IMR-90 (cell line): ENCODE measurements around the gene TAS2R16. TPM values are rescaled to one million over a fixed set of nuclear protein-coding genes. Genes with fewer than 3 reads are reported as not detected.

Experiments used
- ATAC-seq: fragments of 200-7000 bp; cut with Tn5 transposase; 2 replicates; pipeline ENCODE4 v1.9.1; 2020; ENCODE audit warnings: low read depth, mild to moderate bottlenecking, moderate library complexity
- BruUV-seq: library from RNA; stranded (reverse); fragments of 400-500 nt; replicated peaks from 2 replicates; lab custom pipeline; 2021; lab: Mats Ljungman, UMichigan
- CTCF ChIA-PET: fragments of 300-600 bp; formaldehyde crosslinking; extraction: SDS; loops from one replicate; lab custom pipeline; 2021; ENCODE audit warnings: antibody characterized with exemption; lab: Yijun Ruan, JAX
- POLR2A ChIA-PET: fragments of 300-600 bp; sonication (Branson Sonifier 250); formaldehyde crosslinking; loops from one replicate; lab custom pipeline; 2022; ENCODE audit warnings: antibody characterized with exemption; ENCODE audit not compliant: unreplicated experiment; lab: Charles Lee
- DNase-seq: peaks from one replicate; pipeline ENCODE4 v3.0.0; 2013
- H2AFZ ChIP-seq: replicated peaks from 2 replicates; pipeline ENCODE3; 2013; ENCODE audit warnings: low read length, mild to moderate bottlenecking; ENCODE audit not compliant: poor library complexity
- H2AK5ac ChIP-seq: 2 replicates; pipeline ENCODE4 v1.6.1; 2013; ENCODE audit warnings: low read depth, low read length, inconsistent platforms
- H2AK9ac ChIP-seq: replicated peaks from 2 replicates; pipeline ENCODE3; 2013; ENCODE audit warnings: mild to moderate bottlenecking, low read depth, low read length, moderate library complexity; ENCODE audit not compliant: poor library complexity
- H2BK120ac ChIP-seq: 2 replicates; pipeline ENCODE4 v1.6.1; 2013; ENCODE audit warnings: low read depth, low read length, inconsistent platforms
- H2BK15ac ChIP-seq: 3 replicates; pipeline ENCODE4 v1.6.1; 2013; ENCODE audit warnings: low read depth, low read length, inconsistent platforms
- H2BK20ac ChIP-seq: 2 replicates; pipeline ENCODE4 v1.6.1; 2013; ENCODE audit warnings: low read depth, mild to moderate bottlenecking, inconsistent platforms, low read length, moderate library complexity
- H2BK5ac ChIP-seq: 2 replicates; pipeline ENCODE4 v1.6.1; 2013; ENCODE audit warnings: mild to moderate bottlenecking, low read depth, low read length, inconsistent platforms; ENCODE audit not compliant: poor library complexity, severe bottlenecking
- H3K14ac ChIP-seq: replicated peaks from 2 replicates; pipeline ENCODE4 v1.6.1; 2013; ENCODE audit warnings: low read depth, low read length, inconsistent platforms
- H3K18ac ChIP-seq: 2 replicates; pipeline ENCODE4 v1.6.1; 2013; ENCODE audit warnings: low read depth, low read length, control low read depth
- H3K23ac ChIP-seq: 2 replicates; pipeline ENCODE4 v1.6.1; 2013; ENCODE audit warnings: low read depth, low read length, inconsistent platforms
- H3K27ac ChIP-seq: 2 replicates; pipeline ENCODE4 v1.5.1; 2013; ENCODE audit warnings: mild to moderate bottlenecking, control low read depth, low read length; ENCODE audit not compliant: insufficient read depth
- H3K27me3 ChIP-seq: 2 replicates; pipeline ENCODE4 v1.6.1; 2013; ENCODE audit warnings: low read length; ENCODE audit not compliant: control insufficient read depth, insufficient read depth
- H3K36me3 ChIP-seq: 2 replicates; pipeline ENCODE4 v1.6.1; 2013; ENCODE audit warnings: low read length, mixed read lengths; ENCODE audit not compliant: control insufficient read depth, insufficient read depth
- H3K4ac ChIP-seq: 2 replicates; pipeline ENCODE4 v1.6.1; 2013; ENCODE audit warnings: low read depth, low read length, inconsistent platforms
- H3K4me1 ChIP-seq: 2 replicates; pipeline ENCODE4 v1.6.1; 2013; ENCODE audit warnings: low read length, mixed read lengths; ENCODE audit not compliant: control insufficient read depth, insufficient read depth
- H3K4me2 ChIP-seq: 2 replicates; pipeline ENCODE4 v1.6.1; 2013; ENCODE audit warnings: low read depth, mild to moderate bottlenecking, control low read depth, low read length, moderate library complexity
- H3K4me3 ChIP-seq: 2 replicates; pipeline ENCODE4 v1.5.1; 2013; ENCODE audit warnings: low read depth, mild to moderate bottlenecking, control low read depth, low read length, moderate library complexity; ENCODE audit not compliant: insufficient read depth
- H3K56ac ChIP-seq: 2 replicates; pipeline ENCODE4 v1.6.1; 2013; ENCODE audit warnings: low read length, inconsistent platforms; ENCODE audit not compliant: insufficient read depth; ENCODE audit errors: extremely low read depth
- H3K79me1 ChIP-seq, 2 experiments: 2 replicates each; pipeline ENCODE4 v1.6.1; 2013; ENCODE audit warnings: low read length in 2 of 2, inconsistent platforms in 1 of 2, low read depth in 1 of 2
- H3K9ac ChIP-seq: 2 replicates; pipeline ENCODE4 v1.6.1; 2013; ENCODE audit warnings: low read depth, low read length, control low read depth
- H3K9me1 ChIP-seq: 2 replicates; pipeline ENCODE4 v1.6.1; 2013; ENCODE audit warnings: low read length, inconsistent platforms; ENCODE audit not compliant: insufficient read depth
- H3K9me3 ChIP-seq: 2 replicates; pipeline ENCODE4 v1.6.1; 2013; ENCODE audit warnings: low read length; ENCODE audit not compliant: control insufficient read depth, insufficient read depth
- H4K20me1 ChIP-seq: 2 replicates; pipeline ENCODE4 v1.6.1; 2013; ENCODE audit warnings: low read length, inconsistent platforms; ENCODE audit not compliant: insufficient read depth
- H4K5ac ChIP-seq: 2 replicates; pipeline ENCODE4 v1.6.1; 2013; ENCODE audit warnings: mild to moderate bottlenecking, low read depth, low read length, control low read depth
- H4K8ac ChIP-seq, 2 experiments: 2 replicates each; pipeline ENCODE4 v1.6.1; 2013; ENCODE audit warnings: low read depth in 2 of 2, low read length in 2 of 2, control low read depth in 1 of 2, inconsistent platforms in 1 of 2
- H4K91ac ChIP-seq: 2 replicates; pipeline ENCODE4 v1.6.1; 2013; ENCODE audit warnings: low read depth, low read length, inconsistent platforms; ENCODE audit not compliant: insufficient read depth
- BHLHE40 ChIP-seq: fragments of 150-350 bp; IDR thresholded peaks from 2 replicates; pipeline ENCODE4 v1.6.1; 2016; ENCODE audit warnings: mild to moderate bottlenecking, low read depth, low read length
- CEBPB ChIP-seq: IDR thresholded peaks from 2 replicates; pipeline ENCODE4 v1.6.1; 2012; ENCODE audit warnings: low read depth, low read length, improper control_type of control experiment
- CHD1 ChIP-seq: IDR thresholded peaks from 2 replicates; pipeline ENCODE4 v1.6.1; 2012; ENCODE audit warnings: low read depth, low read length, improper control_type of control experiment
- MAFK ChIP-seq: IDR thresholded peaks from 2 replicates; pipeline ENCODE4 v1.6.1; 2012; ENCODE audit warnings: low read depth, low read length, improper control_type of control experiment
- MAZ ChIP-seq: IDR thresholded peaks from 2 replicates; pipeline ENCODE4 v1.6.1; 2012; ENCODE audit warnings: low read depth, mild to moderate bottlenecking, low read length, improper control_type of control experiment, moderate library complexity, borderline replicate concordance
- MXI1 ChIP-seq: IDR thresholded peaks from 2 replicates; pipeline ENCODE4 v1.6.1; 2012; ENCODE audit warnings: low read depth, mild to moderate bottlenecking, low read length, moderate library complexity, borderline replicate concordance
- POLR2A ChIP-seq: IDR thresholded peaks from 2 replicates; pipeline ENCODE4 v1.6.1; 2012; ENCODE audit warnings: mild to moderate bottlenecking, low read depth, low read length
- RAD21 ChIP-seq: IDR thresholded peaks from 2 replicates; pipeline ENCODE4 v1.6.1; 2012; ENCODE audit warnings: low read length, improper control_type of control experiment
- RFX5 ChIP-seq: IDR thresholded peaks from 2 replicates; pipeline ENCODE4 v1.8.0; 2012; ENCODE audit warnings: low read depth, mild to moderate bottlenecking, low read length, moderate library complexity
- SMC3 ChIP-seq: fragments of 150-350 bp; IDR thresholded peaks from 2 replicates; pipeline ENCODE4 v1.6.1; 2016; ENCODE audit warnings: low read depth, mild to moderate bottlenecking, antibody characterized with exemption, low read length, moderate library complexity
- WGBS, 2 experiments: methylation state at CpG; one replicate each; pipeline versions ENCODE4 v1.1.5 to v1.1.7; 2013; ENCODE audit warnings: missing lambda C conversion rate in 2 of 2; ENCODE audit not compliant: insufficient read length in 1 of 2; ENCODE audit errors: extremely low coverage in 2 of 2; 5-methylcytosine and 5-hydroxymethylcytosine counted together
- dilution Hi-C: fragments of 300-500 bp; cut with HindIII; formaldehyde crosslinking; loops from one replicate; pipeline ENCODE4 v1.14.3; 2018; ENCODE audit warnings: low sequenced_read_pairs; ENCODE audit not compliant: unreplicated experiment
- in situ Hi-C: fragments of 300-500 bp; cut with MboI; formaldehyde crosslinking; loops from 3 replicates; pipeline ENCODE4 v1.14.3; 2019; ENCODE audit warnings: low sequenced_read_pairs, inconsistent platforms, mixed read lengths
- intact Hi-C: fragments of 100-400 bp; cut with micrococcal nuclease; formaldehyde crosslinking; loops from 2 replicates; pipeline ENCODE4 v1.10.0; 2022
- polyA plus RNA-seq, 3 experiments: library from polyadenylated mRNA; depleted of rRNA; stranded (reverse); fragments of >200 nt; gene quantifications; 2 replicates each; pipeline ENCODE4 v1.2.3, GENCODE V29; 2012; ENCODE audit warnings: low replicate concordance in 1 of 3
- total RNA-seq: library from RNA; depleted of rRNA; stranded (reverse); fragments of >200 nt; gene quantifications from 2 replicates; pipeline ENCODE4 v1.2.3, GENCODE V29; 2012
- TF ChIP-seq, protein P1 (sequence below): fragments of 150-350 bp; IDR thresholded peaks from 2 replicates; pipeline ENCODE4 v1.6.1; 2017; ENCODE audit warnings: mild to moderate bottlenecking, antibody characterized with exemption, low read length, low read depth
- TF ChIP-seq, protein P2 (sequence below): conservative IDR thresholded peaks from 2 replicates; pipeline ENCODE4 v1.5.1; 2012; ENCODE audit warnings: mild to moderate bottlenecking, low read depth, low read length, improper control_type of control experiment

Gene TAS2R16
- total and polyA plus RNA-seq, 2 of the 4 experiments (the other 2 are of a cell fraction), result not detected

DNA sequence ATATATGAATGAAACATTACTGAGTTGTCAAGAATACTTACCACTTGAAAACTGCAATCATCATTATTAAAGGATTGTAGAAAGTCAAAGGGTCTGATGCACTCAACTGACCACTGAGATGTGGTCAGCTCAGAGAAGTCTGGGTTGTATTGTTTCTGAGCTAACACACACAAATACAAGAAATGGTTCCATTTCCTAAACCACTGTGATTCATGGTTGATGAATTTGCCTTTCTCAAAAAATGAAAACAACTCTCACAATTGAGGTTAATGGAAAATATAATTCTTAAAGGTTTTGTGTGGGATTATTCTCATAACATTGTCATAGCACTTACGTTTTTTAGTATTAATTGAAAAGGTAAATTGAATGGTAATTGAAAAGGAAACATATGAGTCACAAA is 45.6 kb upstream of the TAS2R16 start:
- no peaks in the 10 kb centered on the region for H4K20me1 ChIP-seq
- H2BK120ac ChIP-seq, result no peak overlapping the region
- no peak overlapping the region for H3K18ac ChIP-seq
- H4K8ac ChIP-seq, result no peak overlapping the region
- H3K4me3 ChIP-seq, result no peak overlapping the region
- H2BK15ac ChIP-seq, result no peak overlapping the region
- ChIA-PET CTCF (no interaction called here), POLR2A (no interaction called here)
- peaks cover 2% of the 10 kb centered on the region; the same call in 1 of the 2 replicates for H3K9me3 ChIP-seq
- H3K4ac ChIP-seq, result no peak overlapping the region
- H3K14ac ChIP-seq, result no peak overlapping the region
- no CpG with 5 or more reads among the region's 1 CpG for WGBS, 2 experiments
- no peak overlapping the region for H3K56ac ChIP-seq
- dilution Hi-C loops, result no loop called here
- no peak overlapping the region for H4K91ac ChIP-seq
- no peak overlapping the region for H2AK9ac ChIP-seq
- H3K4me2 ChIP-seq, result no peak overlapping the region
- H2BK20ac ChIP-seq, result no peak overlapping the region
- H3K27me3 ChIP-seq, result no peaks in the 10 kb centered on the region
- no peak overlapping the region for H2BK5ac ChIP-seq
- H3K79me1 ChIP-seq, result no peaks in the 10 kb centered on the region
- ATAC-seq (no peak), DNase-seq (no peak)
- intact Hi-C loops, result no loop called here
- H3K4me1 ChIP-seq, result no peaks in the 10 kb centered on the region
- no peak for TF ChIP-seq BHLHE40
- TF ChIP-seq MAZ, result no peak
- TF ChIP-seq, protein P1, sequence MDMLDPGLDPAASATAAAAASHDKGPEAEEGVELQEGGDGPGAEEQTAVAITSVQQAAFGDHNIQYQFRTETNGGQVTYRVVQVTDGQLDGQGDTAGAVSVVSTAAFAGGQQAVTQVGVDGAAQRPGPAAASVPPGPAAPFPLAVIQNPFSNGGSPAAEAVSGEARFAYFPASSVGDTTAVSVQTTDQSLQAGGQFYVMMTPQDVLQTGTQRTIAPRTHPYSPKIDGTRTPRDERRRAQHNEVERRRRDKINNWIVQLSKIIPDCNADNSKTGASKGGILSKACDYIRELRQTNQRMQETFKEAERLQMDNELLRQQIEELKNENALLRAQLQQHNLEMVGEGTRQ, result no peak
- TF ChIP-seq RAD21, result no peak
- no peak for TF ChIP-seq MAFK
- no peak for TF ChIP-seq SMC3
- TF ChIP-seq, protein P2, sequence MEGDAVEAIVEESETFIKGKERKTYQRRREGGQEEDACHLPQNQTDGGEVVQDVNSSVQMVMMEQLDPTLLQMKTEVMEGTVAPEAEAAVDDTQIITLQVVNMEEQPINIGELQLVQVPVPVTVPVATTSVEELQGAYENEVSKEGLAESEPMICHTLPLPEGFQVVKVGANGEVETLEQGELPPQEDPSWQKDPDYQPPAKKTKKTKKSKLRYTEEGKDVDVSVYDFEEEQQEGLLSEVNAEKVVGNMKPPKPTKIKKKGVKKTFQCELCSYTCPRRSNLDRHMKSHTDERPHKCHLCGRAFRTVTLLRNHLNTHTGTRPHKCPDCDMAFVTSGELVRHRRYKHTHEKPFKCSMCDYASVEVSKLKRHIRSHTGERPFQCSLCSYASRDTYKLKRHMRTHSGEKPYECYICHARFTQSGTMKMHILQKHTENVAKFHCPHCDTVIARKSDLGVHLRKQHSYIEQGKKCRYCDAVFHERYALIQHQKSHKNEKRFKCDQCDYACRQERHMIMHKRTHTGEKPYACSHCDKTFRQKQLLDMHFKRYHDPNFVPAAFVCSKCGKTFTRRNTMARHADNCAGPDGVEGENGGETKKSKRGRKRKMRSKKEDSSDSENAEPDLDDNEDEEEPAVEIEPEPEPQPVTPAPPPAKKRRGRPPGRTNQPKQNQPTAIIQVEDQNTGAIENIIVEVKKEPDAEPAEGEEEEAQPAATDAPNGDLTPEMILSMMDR, result no peak
- no peak for TF ChIP-seq MXI1
- no peak for TF ChIP-seq RFX5
- TF ChIP-seq CEBPB, result no peak
- TF ChIP-seq POLR2A, result no peak
- no peak for TF ChIP-seq CHD1
- H3K23ac ChIP-seq, result no peak overlapping the region
- H2AFZ ChIP-seq, result no peak overlapping the region
- no peaks in the 10 kb centered on the region for H3K36me3 ChIP-seq
- H2AK5ac ChIP-seq, result no peak overlapping the region
- in situ Hi-C loops, result no loop called here
- H3K27ac ChIP-seq, result no peak overlapping the region
- no peaks in the 10 kb centered on the region for H3K9me1 ChIP-seq
- no peak overlapping the region for H3K9ac ChIP-seq
- no peak overlapping the region for H4K5ac ChIP-seq
- BruUV-seq, result no TSS peak
